Urothelium cell line (cell line): ENCODE data around the gene KIF1A.
"Not testable (repeated sequence)": the region's sequence is repeated elsewhere in the genome, so short reads cannot be mapped to it uniquely, and the experiment has no call there.

Source experiments
- DNase-seq: peaks from one replicate; pipeline ENCODE4 v3.0.0; 2011; ENCODE audit warnings: low spot score, mixed read lengths
- FAIRE-seq: peaks from 2 replicates; lab custom pipeline; 2011; peaks lifted over from hg19 to GRCh38; lab: Jason Lieb, UNC

Gene KIF1A

GRCh38 chr2:240691631-240692420 lies 128.2 kb downstream of the KIF1A start, which contains the start of gene AQP12A:
TSS of gene AQP12A (plus strand) at chr2:240691866. CDS start at chr2:240691914, 48 bp downstream.
- DNase-seq, FAIRE-seq: not testable (repeated sequence)

GRCh38 chr2:240691075-240691427 lies 129.0 kb downstream of the KIF1A start:
- FAIRE-seq, DNase-seq: not testable (repeated sequence)

- peak; percentile 90 for FAIRE-seq
- DNase-seq, result not testable (repeated sequence)
Observed at GRCh38 chr2:240690421-240691074, 129.5 kb downstream of the KIF1A start.

- DNase-seq, result no peak
Observed at GRCh38 chr2:240689975-240690374, 130.0 kb downstream of the KIF1A start.

GRCh38 chr2:240688553-240688919 lies 131.5 kb downstream of the KIF1A start:
- no peak for DNase-seq
- FAIRE-seq, result no peak

More at GRCh38 chr2:240689975-240690374, 130.0 kb downstream of the KIF1A start:
- FAIRE-seq, result no peak

GRCh38 chr2:240687741-240688552 lies 132.1 kb downstream of the KIF1A start:
- DNase-seq (no peak), FAIRE-seq (no peak)

- no peak for DNase-seq
- FAIRE-seq, result no peak
Observed at GRCh38 chr2:240687045-240687740, 132.8 kb downstream of the KIF1A start.

- no peak for DNase-seq
- no peak for FAIRE-seq
Observed at GRCh38 chr2:240686460-240686859, 133.6 kb downstream of the KIF1A start.

- no peak for FAIRE-seq
- DNase-seq, result no peak
Observed at GRCh38 chr2:240685771-240686371, 134.1 kb downstream of the KIF1A start.

- FAIRE-seq, DNase-seq: not testable (repeated sequence)
Observed at GRCh38 chr2:240683980-240684728, 135.9 kb downstream of the KIF1A start.

GRCh38 chr2:240683329-240683979 lies 136.6 kb downstream of the KIF1A start:
- FAIRE-seq, DNase-seq: not testable (repeated sequence)

- peak; percentile 46 for FAIRE-seq
- not testable (repeated sequence) for DNase-seq
Observed at GRCh38 chr2:240682431-240683224, 137.4 kb downstream of the KIF1A start, which contains the start of gene AQP12B. TSS of gene AQP12B (minus strand) at chr2:240682885. CDS start at chr2:240682837, 48 bp downstream.

- FAIRE-seq, result peak; percentile 52
- DNase-seq, result not testable (repeated sequence)
Observed at GRCh38 chr2:240680185-240680584, 139.8 kb downstream of the KIF1A start.

- not testable (repeated sequence) for DNase-seq, FAIRE-seq
Observed at GRCh38 chr2:240678909-240679308, 141.1 kb downstream of the KIF1A start.

- DNase-seq, FAIRE-seq: not testable (repeated sequence)
Observed at GRCh38 chr2:240678043-240678442, 142.0 kb downstream of the KIF1A start.

- FAIRE-seq, result peak; percentile 40
- not testable (repeated sequence) for DNase-seq
Observed at GRCh38 chr2:240675345-240675744, 144.7 kb downstream of the KIF1A start.

GRCh38 chr2:240674461-240675184 lies 145.4 kb downstream of the KIF1A start:
- not testable (repeated sequence) for DNase-seq, FAIRE-seq
